HepG2 (cell line): ENCODE results near the gene PNLDC1. TPM values are rescaled to one million over a fixed set of nuclear protein-coding genes. Genes with fewer than 3 reads are reported as not detected.

Source experiments
- GATA4 ChIP-seq: sonication (generic); IDR thresholded peaks from 2 replicates; pipeline ENCODE4 v1.6.1; 2016; ENCODE audit warnings: antibody characterized with exemption, low read depth, borderline replicate concordance
- HOXA5 ChIP-seq: sonication (generic); formaldehyde crosslinking; IDR thresholded peaks from 2 replicates; pipeline ENCODE4 v1.4.0; 2020; ENCODE audit warnings: missing genetic modification reagents
- KDM1A ChIP-seq: IDR thresholded peaks from 2 replicates; pipeline ENCODE4 v1.6.1; 2016; ENCODE audit warnings: missing compliant biosample characterization
- KLF15 ChIP-seq: sonication (generic); formaldehyde crosslinking; IDR thresholded peaks from 2 replicates; pipeline ENCODE4 v1.8.1; 2023; ENCODE audit warnings: borderline replicate concordance, mild to moderate bottlenecking, inconsistent platforms, missing genetic modification reagents, mixed read lengths
- MAF1 ChIP-seq: sonication (generic); formaldehyde crosslinking; IDR thresholded peaks from 2 replicates; pipeline ENCODE4 v1.5.0; 2020; ENCODE audit warnings: missing genetic modification reagents, borderline replicate concordance
- MED1 ChIP-seq: sonication (generic); formaldehyde crosslinking; IDR thresholded peaks from 2 replicates; pipeline ENCODE4 v1.4.0; 2020; ENCODE audit warnings: missing genetic modification reagents
- RBM22 ChIP-seq: fragments of 200-400 bp; formaldehyde crosslinking; optimal IDR thresholded peaks from 2 replicates; pipeline ENCODE3; 2017; ENCODE audit warnings: mild to moderate bottlenecking, low read length, moderate library complexity
- RCOR2 ChIP-seq: IDR thresholded peaks from 2 replicates; pipeline ENCODE4 v1.6.1; 2016; ENCODE audit warnings: missing biosample characterization, missing genetic modification reagents
- SAP130 ChIP-seq: IDR thresholded peaks from 2 replicates; pipeline ENCODE4 v1.6.1; 2016; ENCODE audit warnings: low read depth
- ZC3H13 ChIP-seq: sonication (generic); formaldehyde crosslinking; IDR thresholded peaks from 2 replicates; pipeline ENCODE4 v1.8.1; 2023; ENCODE audit warnings: mild to moderate bottlenecking, missing genetic modification reagents, moderate library complexity
- ZNF180 ChIP-seq: sonication (generic); formaldehyde crosslinking; IDR thresholded peaks from 2 replicates; pipeline ENCODE4 v1.4.0; 2020; ENCODE audit warnings: low read depth, missing genetic modification reagents, borderline replicate concordance
- ZNF33B ChIP-seq: sonication (generic); formaldehyde crosslinking; IDR thresholded peaks from 2 replicates; pipeline ENCODE4 v1.5.1; 2020; ENCODE audit warnings: mild to moderate bottlenecking, missing genetic modification reagents
- ZNF362 ChIP-seq: sonication (generic); formaldehyde crosslinking; IDR thresholded peaks from 2 replicates; pipeline ENCODE4 v1.4.0; 2020; ENCODE audit warnings: missing genetic modification reagents, mild to moderate bottlenecking, borderline replicate concordance
- ZNF564 ChIP-seq: sonication (generic); formaldehyde crosslinking; IDR thresholded peaks from 2 replicates; pipeline ENCODE4 v1.8.1; 2023; ENCODE audit warnings: mild to moderate bottlenecking, missing genetic modification reagents
- ZNF614 ChIP-seq: IDR thresholded peaks from 2 replicates; pipeline ENCODE4 v1.6.1; 2018; ENCODE audit warnings: missing biosample characterization, missing genetic modification reagents, inconsistent platforms, borderline replicate concordance
- ZNF781 ChIP-seq: sonication (generic); formaldehyde crosslinking; IDR thresholded peaks from 2 replicates; pipeline ENCODE4 v1.5.1; 2020; ENCODE audit warnings: borderline replicate concordance, mild to moderate bottlenecking, missing genetic modification reagents; ENCODE audit errors: not compliant biosample characterization
- polyA plus RNA-seq, 8 experiments: library from polyadenylated mRNA; depleted of rRNA in 3 of 8; stranded (reverse) in 7 of 8; unstranded in 1 of 8; fragments of >200 nt; fragmentation: Illumina TruSeq in 4 of 8; extraction: Trizol in 4 of 8; gene quantifications; 2 replicates each; pipeline versions ENCODE4 v1.2.1 to v1.2.3, GENCODE V29; 2011 to 2016; ENCODE audit warnings: low read depth in 4 of 8, missing spikeins in 1 of 8, mixed read lengths in 1 of 8; ENCODE audit not compliant: insufficient read depth in 1 of 8
- total RNA-seq, 5 experiments: library from RNA; depleted of rRNA; stranded (reverse); fragments of >200 nt; fragmentation: Illumina TruSeq; extraction: Trizol; gene quantifications; 2 replicates each; pipeline ENCODE4 v1.2.3, GENCODE V29; 2016; ENCODE audit warnings: low read depth in 1 of 5
- TF ChIP-seq, protein P1 (sequence below): sonication (generic); formaldehyde crosslinking; conservative IDR thresholded peaks from 2 replicates; pipeline ENCODE4 v1.4.0; 2020; ENCODE audit warnings: mild to moderate bottlenecking, missing genetic modification reagents, moderate library complexity
- TF ChIP-seq, protein P2 (sequence below): sonication (generic); formaldehyde crosslinking; IDR thresholded peaks from 2 replicates; pipeline ENCODE4 v1.4.0; 2020; ENCODE audit warnings: missing genetic modification reagents

The PNLDC1 gene
- total and polyA plus RNA-seq, 2 of the 13 experiments (the other 11 are each of a cell fraction or from before 2014, with no cell fraction given): not detected

GRCh38 chr6:159758031-159759001, 41.8 kb upstream of the PNLDC1 start (continued):
- 0 out of 2 replicates have a peak, but pooled peaks have one; percentile 17 for TF ChIP-seq ZNF564 (CRISPR knock-in tag)
- TF ChIP-seq HOXA5 (CRISPR knock-in tag): no peak
- 0 out of 2 replicates have a peak, but pooled peaks have one; percentile 19 for TF ChIP-seq GATA4
- no peak for TF ChIP-seq KLF15 (CRISPR knock-in tag)
- TF ChIP-seq RCOR2 (CRISPR knock-in tag): no peak
- no peak for TF ChIP-seq MAF1 (CRISPR knock-in tag)
- TF ChIP-seq ZNF362: peak; percentile 79
- 0 out of 2 replicates have a peak, but pooled peaks have one; percentile 27 for TF ChIP-seq SAP130
- peak; percentile 93 for TF ChIP-seq RBM22
- no peak for TF ChIP-seq ZNF180 (CRISPR knock-in tag)
- TF ChIP-seq, protein P1, sequence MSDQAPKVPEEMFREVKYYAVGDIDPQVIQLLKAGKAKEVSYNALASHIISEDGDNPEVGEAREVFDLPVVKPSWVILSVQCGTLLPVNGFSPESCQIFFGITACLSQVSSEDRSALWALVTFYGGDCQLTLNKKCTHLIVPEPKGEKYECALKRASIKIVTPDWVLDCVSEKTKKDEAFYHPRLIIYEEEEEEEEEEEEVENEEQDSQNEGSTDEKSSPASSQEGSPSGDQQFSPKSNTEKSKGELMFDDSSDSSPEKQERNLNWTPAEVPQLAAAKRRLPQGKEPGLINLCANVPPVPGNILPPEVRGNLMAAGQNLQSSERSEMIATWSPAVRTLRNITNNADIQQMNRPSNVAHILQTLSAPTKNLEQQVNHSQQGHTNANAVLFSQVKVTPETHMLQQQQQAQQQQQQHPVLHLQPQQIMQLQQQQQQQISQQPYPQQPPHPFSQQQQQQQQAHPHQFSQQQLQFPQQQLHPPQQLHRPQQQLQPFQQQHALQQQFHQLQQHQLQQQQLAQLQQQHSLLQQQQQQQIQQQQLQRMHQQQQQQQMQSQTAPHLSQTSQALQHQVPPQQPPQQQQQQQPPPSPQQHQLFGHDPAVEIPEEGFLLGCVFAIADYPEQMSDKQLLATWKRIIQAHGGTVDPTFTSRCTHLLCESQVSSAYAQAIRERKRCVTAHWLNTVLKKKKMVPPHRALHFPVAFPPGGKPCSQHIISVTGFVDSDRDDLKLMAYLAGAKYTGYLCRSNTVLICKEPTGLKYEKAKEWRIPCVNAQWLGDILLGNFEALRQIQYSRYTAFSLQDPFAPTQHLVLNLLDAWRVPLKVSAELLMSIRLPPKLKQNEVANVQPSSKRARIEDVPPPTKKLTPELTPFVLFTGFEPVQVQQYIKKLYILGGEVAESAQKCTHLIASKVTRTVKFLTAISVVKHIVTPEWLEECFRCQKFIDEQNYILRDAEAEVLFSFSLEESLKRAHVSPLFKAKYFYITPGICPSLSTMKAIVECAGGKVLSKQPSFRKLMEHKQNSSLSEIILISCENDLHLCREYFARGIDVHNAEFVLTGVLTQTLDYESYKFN (CRISPR knock-in tag): peak; percentile 33; the same call in 1 of the 2 replicates
- TF ChIP-seq ZC3H13 (CRISPR knock-in tag): peak; percentile 43
- no peak for TF ChIP-seq KDM1A (CRISPR knock-in tag)
- peak; percentile 22; the same call in 1 of the 2 replicates for TF ChIP-seq MED1 (CRISPR knock-in tag)
- TF ChIP-seq, protein P2, sequence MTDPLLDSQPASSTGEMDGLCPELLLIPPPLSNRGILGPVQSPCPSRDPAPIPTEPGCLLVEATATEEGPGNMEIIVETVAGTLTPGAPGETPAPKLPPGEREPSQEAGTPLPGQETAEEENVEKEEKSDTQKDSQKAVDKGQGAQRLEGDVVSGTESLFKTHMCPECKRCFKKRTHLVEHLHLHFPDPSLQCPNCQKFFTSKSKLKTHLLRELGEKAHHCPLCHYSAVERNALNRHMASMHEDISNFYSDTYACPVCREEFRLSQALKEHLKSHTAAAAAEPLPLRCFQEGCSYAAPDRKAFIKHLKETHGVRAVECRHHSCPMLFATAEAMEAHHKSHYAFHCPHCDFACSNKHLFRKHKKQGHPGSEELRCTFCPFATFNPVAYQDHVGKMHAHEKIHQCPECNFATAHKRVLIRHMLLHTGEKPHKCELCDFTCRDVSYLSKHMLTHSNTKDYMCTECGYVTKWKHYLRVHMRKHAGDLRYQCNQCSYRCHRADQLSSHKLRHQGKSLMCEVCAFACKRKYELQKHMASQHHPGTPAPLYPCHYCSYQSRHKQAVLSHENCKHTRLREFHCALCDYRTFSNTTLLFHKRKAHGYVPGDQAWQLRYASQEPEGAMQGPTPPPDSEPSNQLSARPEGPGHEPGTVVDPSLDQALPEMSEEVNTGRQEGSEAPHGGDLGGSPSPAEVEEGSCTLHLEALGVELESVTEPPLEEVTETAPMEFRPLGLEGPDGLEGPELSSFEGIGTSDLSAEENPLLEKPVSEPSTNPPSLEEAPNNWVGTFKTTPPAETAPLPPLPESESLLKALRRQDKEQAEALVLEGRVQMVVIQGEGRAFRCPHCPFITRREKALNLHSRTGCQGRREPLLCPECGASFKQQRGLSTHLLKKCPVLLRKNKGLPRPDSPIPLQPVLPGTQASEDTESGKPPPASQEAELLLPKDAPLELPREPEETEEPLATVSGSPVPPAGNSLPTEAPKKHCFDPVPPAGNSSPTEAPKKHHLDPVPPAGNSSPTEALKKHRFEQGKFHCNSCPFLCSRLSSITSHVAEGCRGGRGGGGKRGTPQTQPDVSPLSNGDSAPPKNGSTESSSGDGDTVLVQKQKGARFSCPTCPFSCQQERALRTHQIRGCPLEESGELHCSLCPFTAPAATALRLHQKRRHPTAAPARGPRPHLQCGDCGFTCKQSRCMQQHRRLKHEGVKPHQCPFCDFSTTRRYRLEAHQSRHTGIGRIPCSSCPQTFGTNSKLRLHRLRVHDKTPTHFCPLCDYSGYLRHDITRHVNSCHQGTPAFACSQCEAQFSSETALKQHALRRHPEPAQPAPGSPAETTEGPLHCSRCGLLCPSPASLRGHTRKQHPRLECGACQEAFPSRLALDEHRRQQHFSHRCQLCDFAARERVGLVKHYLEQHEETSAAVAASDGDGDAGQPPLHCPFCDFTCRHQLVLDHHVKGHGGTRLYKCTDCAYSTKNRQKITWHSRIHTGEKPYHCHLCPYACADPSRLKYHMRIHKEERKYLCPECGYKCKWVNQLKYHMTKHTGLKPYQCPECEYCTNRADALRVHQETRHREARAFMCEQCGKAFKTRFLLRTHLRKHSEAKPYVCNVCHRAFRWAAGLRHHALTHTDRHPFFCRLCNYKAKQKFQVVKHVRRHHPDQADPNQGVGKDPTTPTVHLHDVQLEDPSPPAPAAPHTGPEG (CRISPR knock-in tag): no peak
- TF ChIP-seq ZNF781: peak; percentile 36
- 0 out of 2 replicates have a peak, but pooled peaks have one; percentile 21 for TF ChIP-seq ZNF614 (CRISPR knock-in tag)
- no peak for TF ChIP-seq ZNF33B (CRISPR knock-in tag)
